ENCODE measurements around the gene CCL3. TPM values are rescaled to one million over a fixed set of nuclear protein-coding genes. Genes with fewer than 3 reads are reported as not detected.

Gene CCL3
- total and polyA plus RNA-seq, 2 of the 4 experiments (the other 2 are of a cell fraction): not detected

DNA sequence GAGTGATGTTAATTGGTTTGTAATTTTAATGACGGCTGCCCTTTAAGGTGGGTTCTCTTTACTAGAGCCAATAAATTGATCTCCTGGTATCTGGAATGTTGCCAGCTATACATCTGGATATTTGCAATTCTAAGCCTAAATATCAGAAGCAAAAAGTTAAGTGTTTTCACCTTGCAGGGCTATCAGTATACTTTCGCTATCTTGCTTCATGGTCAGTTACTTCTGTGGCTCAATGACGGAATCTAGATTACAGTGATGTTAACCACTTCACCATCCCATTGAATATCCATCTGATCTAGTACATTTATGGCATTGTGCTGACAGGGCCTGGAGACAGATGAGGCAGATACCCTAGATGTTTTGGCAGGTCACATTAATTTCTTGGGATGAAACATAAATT lies 42.0 kb upstream of the CCL3 start:
- Histone ChIP-seq H3K56ac (ENCODE audit: extremely low read depth, insufficient read depth, low read length) (no peak overlapping the region), H3K9me1 (ENCODE audit: insufficient read depth, low read length) (no peaks in the 10 kb centered on the region), H3K4me2 (ENCODE audit: low read depth, low read length) (no peak overlapping the region), H3K4ac (ENCODE audit: low read depth, low read length) (no peak overlapping the region), H4K91ac (ENCODE audit: insufficient read depth, low read depth, low read length) (no peak overlapping the region), H3K36me3 (ENCODE audit: control insufficient read depth, insufficient read depth, low read length) (no peaks in the 10 kb centered on the region), H2BK20ac (ENCODE audit: low read depth, low read length) (no peak overlapping the region), H3K9ac (ENCODE audit: low read depth, low read length) (no peak overlapping the region), H2AK9ac (replicated peaks; ENCODE audit: low read depth, low read length, poor library complexity) (no peak overlapping the region), H4K8ac (ENCODE audit: low read depth in 2 of 2, low read length in 2 of 2) (no peak overlapping the region), H4K5ac (ENCODE audit: low read depth, low read length) (no peak overlapping the region), H3K9me3 (ENCODE audit: control insufficient read depth, insufficient read depth, low read length) (no peaks in the 10 kb centered on the region), H2BK120ac (ENCODE audit: low read depth, low read length) (no peak overlapping the region), H3K4me3 (ENCODE audit: insufficient read depth, low read depth, low read length) (no peak overlapping the region), H3K18ac (ENCODE audit: low read depth, low read length) (no peak overlapping the region), H4K20me1 (ENCODE audit: insufficient read depth, low read length) (no peaks in the 10 kb centered on the region), H3K23ac (ENCODE audit: low read depth, low read length) (no peak overlapping the region), H2BK15ac (ENCODE audit: low read depth, low read length) (no peak overlapping the region), H3K79me1 (ENCODE audit: low read depth in 1 of 2, low read length in 2 of 2) (no peaks in the 10 kb centered on the region), H3K14ac (replicated peaks; ENCODE audit: low read depth, low read length) (no peak overlapping the region), H2BK5ac (ENCODE audit: low read depth, low read length, poor library complexity, severe bottlenecking) (no peak overlapping the region), H3K27ac (ENCODE audit: insufficient read depth, low read length) (no peak overlapping the region), H2AFZ (replicated peaks; ENCODE audit: low read length, poor library complexity) (no peak overlapping the region), H2AK5ac (ENCODE audit: low read depth, low read length) (no peak overlapping the region), H3K4me1 (ENCODE audit: control insufficient read depth, insufficient read depth, low read length) (no peaks in the 10 kb centered on the region), H3K27me3 (ENCODE audit: control insufficient read depth, insufficient read depth, low read length) (no peaks in the 10 kb centered on the region)
- ChIA-PET POLR2A (ENCODE audit: unreplicated experiment) (no interaction called here), CTCF (interaction anchor here (1.4 to 1.7 kb wide), 2 partner anchors 15 to 18 kb away, joined by 5 read pairs; no protein-coding TSS in a partner anchor)
- TF ChIP-seq SMC3 (IDR thresholded peaks at IDR 0.05; ENCODE audit: low read depth, low read length) (no peak), NFE2L2 (IDR thresholded peaks at IDR 0.05; ENCODE audit: low read depth, low read length) (no peak)
- intact Hi-C loops (cut with micrococcal nuclease): no loop called here
- ATAC-seq (ENCODE audit: low read depth) (no peak), DNase-seq (no peak)
- BruUV-seq (replicated peaks): no TSS peak
- in situ Hi-C loops (cut with MboI; ENCODE audit: low sequenced_read_pairs): no loop called here
- WGBS, 2 experiments (ENCODE audit: extremely low coverage in 2 of 2, insufficient read length in 1 of 2): no CpG with 5 or more reads among the region's 3 CpGs
- dilution Hi-C loops (cut with HindIII; ENCODE audit: low sequenced_read_pairs, unreplicated experiment): no loop called here
